ENCODE results near the gene FAM181A. TPM values are rescaled to one million over a fixed set of nuclear protein-coding genes. Genes with fewer than 3 reads are reported as not detected.

Gene FAM181A
- total and polyA plus RNA-seq, 2 of the 4 experiments (the other 2 are of a cell fraction): not detected

DNA sequence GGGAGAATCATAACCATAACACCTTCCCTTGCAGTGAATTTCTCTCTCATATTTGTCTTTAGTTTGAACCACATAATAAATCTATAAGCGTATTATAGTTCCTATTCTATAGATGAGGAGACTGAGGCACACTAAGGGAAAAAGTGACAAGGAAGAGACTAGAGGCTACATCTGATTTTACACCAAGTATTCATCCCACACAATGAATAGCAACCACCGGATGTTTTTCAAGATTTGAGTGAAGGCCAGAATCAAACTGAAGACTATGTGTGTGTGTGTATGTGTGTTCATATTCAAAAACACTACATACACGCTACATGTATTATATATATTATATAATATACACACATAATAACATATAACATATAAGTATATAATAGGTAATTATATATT is 44.5 kb downstream of the FAM181A start:
- WGBS, 2 experiments (ENCODE audit: extremely low coverage in 2 of 2, insufficient read length in 1 of 2): no CpG with 5 or more reads among the region's 3 CpGs
- Histone ChIP-seq H3K4me3 (ENCODE audit: insufficient read depth, low read depth, low read length) (no peak overlapping the region), H2AK9ac (replicated peaks; ENCODE audit: low read depth, low read length, poor library complexity) (no peak overlapping the region), H2AFZ (replicated peaks; ENCODE audit: low read length, poor library complexity) (peak overlapping the region; percentile 15), H3K14ac (replicated peaks; ENCODE audit: low read depth, low read length) (no peak overlapping the region), H3K27ac (ENCODE audit: insufficient read depth, low read length) (no peak overlapping the region), H3K4me2 (ENCODE audit: low read depth, low read length) (no peak overlapping the region), H3K4me1 (ENCODE audit: control insufficient read depth, insufficient read depth, low read length) (peaks cover 4% of the 10 kb centered on the region; the same call in 1 of the 2 replicates), H3K36me3 (ENCODE audit: control insufficient read depth, insufficient read depth, low read length) (no peaks in the 10 kb centered on the region), H3K9me3 (ENCODE audit: control insufficient read depth, insufficient read depth, low read length) (no peaks in the 10 kb centered on the region), H3K23ac (ENCODE audit: low read depth, low read length) (no peak overlapping the region), H2BK5ac (ENCODE audit: low read depth, low read length, poor library complexity, severe bottlenecking) (no peak overlapping the region), H3K27me3 (ENCODE audit: control insufficient read depth, insufficient read depth, low read length) (peaks cover 2% of the 10 kb centered on the region; the same call in 1 of the 2 replicates), H2BK15ac (ENCODE audit: low read depth, low read length) (no peak overlapping the region), H3K56ac (ENCODE audit: extremely low read depth, insufficient read depth, low read length) (no peak overlapping the region), H3K9me1 (ENCODE audit: insufficient read depth, low read length) (peaks cover 4% of the 10 kb centered on the region; the same call in 1 of the 2 replicates), H4K91ac (ENCODE audit: insufficient read depth, low read depth, low read length) (no peak overlapping the region), H2BK120ac (ENCODE audit: low read depth, low read length) (no peak overlapping the region), H2BK20ac (ENCODE audit: low read depth, low read length) (no peak overlapping the region), H3K4ac (ENCODE audit: low read depth, low read length) (no peak overlapping the region), H4K20me1 (ENCODE audit: insufficient read depth, low read length) (no peaks in the 10 kb centered on the region), H4K8ac (ENCODE audit: low read depth in 2 of 2, low read length in 2 of 2) (no peak overlapping the region), H3K79me1 (ENCODE audit: low read depth in 1 of 2, low read length in 2 of 2) (no peaks in the 10 kb centered on the region), H3K18ac (ENCODE audit: low read depth, low read length) (no peak overlapping the region), H4K5ac (ENCODE audit: low read depth, low read length) (no peak overlapping the region), H2AK5ac (ENCODE audit: low read depth, low read length) (no peak overlapping the region), H3K9ac (ENCODE audit: low read depth, low read length) (no peak overlapping the region)
- in situ Hi-C loops (cut with MboI; ENCODE audit: low sequenced_read_pairs): no loop called here
- DNase-seq (no peak), ATAC-seq (ENCODE audit: low read depth) (no peak)
- intact Hi-C loops (cut with micrococcal nuclease): no loop called here
- POLR2A ChIA-PET (ENCODE audit: unreplicated experiment): no interaction called here
- TF ChIP-seq POLR2A (IDR thresholded peaks at IDR 0.05; ENCODE audit: low read depth, low read length) (no peak), CEBPB (IDR thresholded peaks at IDR 0.05; ENCODE audit: low read depth, low read length) (no peak), BHLHE40 (IDR thresholded peaks at IDR 0.05; ENCODE audit: low read depth, low read length) (no peak), NFE2L2 (IDR thresholded peaks at IDR 0.05; ENCODE audit: low read depth, low read length) (no peak), CHD1 (IDR thresholded peaks at IDR 0.05; ENCODE audit: low read depth, low read length) (no peak), RAD21 (IDR thresholded peaks at IDR 0.05; ENCODE audit: low read length) (no peak), RFX5 (IDR thresholded peaks at IDR 0.05; ENCODE audit: low read depth, low read length) (no peak), MXI1 (IDR thresholded peaks at IDR 0.05; ENCODE audit: borderline replicate concordance, low read depth, low read length) (no peak), MAZ (IDR thresholded peaks at IDR 0.05; ENCODE audit: borderline replicate concordance, low read depth, low read length) (no peak), FOS (IDR thresholded peaks at IDR 0.05; ENCODE audit: low read depth, low read length) (no peak), RCOR1 (IDR thresholded peaks at IDR 0.05; ENCODE audit: insufficient replicate concordance, low read length) (no peak), SMC3 (IDR thresholded peaks at IDR 0.05; ENCODE audit: low read depth, low read length) (no peak), MAFK (IDR thresholded peaks at IDR 0.05; ENCODE audit: low read depth, low read length) (no peak)
- TF ChIP-seq, protein P1, sequence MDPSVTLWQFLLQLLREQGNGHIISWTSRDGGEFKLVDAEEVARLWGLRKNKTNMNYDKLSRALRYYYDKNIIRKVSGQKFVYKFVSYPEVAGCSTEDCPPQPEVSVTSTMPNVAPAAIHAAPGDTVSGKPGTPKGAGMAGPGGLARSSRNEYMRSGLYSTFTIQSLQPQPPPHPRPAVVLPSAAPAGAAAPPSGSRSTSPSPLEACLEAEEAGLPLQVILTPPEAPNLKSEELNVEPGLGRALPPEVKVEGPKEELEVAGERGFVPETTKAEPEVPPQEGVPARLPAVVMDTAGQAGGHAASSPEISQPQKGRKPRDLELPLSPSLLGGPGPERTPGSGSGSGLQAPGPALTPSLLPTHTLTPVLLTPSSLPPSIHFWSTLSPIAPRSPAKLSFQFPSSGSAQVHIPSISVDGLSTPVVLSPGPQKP (IDR thresholded peaks at IDR 0.05; ENCODE audit: borderline replicate concordance, low read depth, low read length): no peak
- TF ChIP-seq, protein P2, sequence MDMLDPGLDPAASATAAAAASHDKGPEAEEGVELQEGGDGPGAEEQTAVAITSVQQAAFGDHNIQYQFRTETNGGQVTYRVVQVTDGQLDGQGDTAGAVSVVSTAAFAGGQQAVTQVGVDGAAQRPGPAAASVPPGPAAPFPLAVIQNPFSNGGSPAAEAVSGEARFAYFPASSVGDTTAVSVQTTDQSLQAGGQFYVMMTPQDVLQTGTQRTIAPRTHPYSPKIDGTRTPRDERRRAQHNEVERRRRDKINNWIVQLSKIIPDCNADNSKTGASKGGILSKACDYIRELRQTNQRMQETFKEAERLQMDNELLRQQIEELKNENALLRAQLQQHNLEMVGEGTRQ (IDR thresholded peaks at IDR 0.05; ENCODE audit: low read depth, low read length): no peak
- TF ChIP-seq, protein P3, sequence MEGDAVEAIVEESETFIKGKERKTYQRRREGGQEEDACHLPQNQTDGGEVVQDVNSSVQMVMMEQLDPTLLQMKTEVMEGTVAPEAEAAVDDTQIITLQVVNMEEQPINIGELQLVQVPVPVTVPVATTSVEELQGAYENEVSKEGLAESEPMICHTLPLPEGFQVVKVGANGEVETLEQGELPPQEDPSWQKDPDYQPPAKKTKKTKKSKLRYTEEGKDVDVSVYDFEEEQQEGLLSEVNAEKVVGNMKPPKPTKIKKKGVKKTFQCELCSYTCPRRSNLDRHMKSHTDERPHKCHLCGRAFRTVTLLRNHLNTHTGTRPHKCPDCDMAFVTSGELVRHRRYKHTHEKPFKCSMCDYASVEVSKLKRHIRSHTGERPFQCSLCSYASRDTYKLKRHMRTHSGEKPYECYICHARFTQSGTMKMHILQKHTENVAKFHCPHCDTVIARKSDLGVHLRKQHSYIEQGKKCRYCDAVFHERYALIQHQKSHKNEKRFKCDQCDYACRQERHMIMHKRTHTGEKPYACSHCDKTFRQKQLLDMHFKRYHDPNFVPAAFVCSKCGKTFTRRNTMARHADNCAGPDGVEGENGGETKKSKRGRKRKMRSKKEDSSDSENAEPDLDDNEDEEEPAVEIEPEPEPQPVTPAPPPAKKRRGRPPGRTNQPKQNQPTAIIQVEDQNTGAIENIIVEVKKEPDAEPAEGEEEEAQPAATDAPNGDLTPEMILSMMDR (conservative IDR thresholded peaks at IDR 0.05; ENCODE audit: low read depth, low read length): no peak
- BruUV-seq (replicated peaks): no TSS peak
- CTCF ChIA-PET: interaction anchor here (2.3 kb wide), 1 partner anchor 32 kb away, joined by 9 read pairs; no protein-coding TSS in a partner anchor
- dilution Hi-C loops (cut with HindIII; ENCODE audit: low sequenced_read_pairs, unreplicated experiment): no loop called here
